Ovary (tissue), 9 donors: ENCODE results near the gene TTC21A. TPM values are rescaled to one million over a fixed set of nuclear protein-coding genes. Genes with fewer than 3 reads are reported as not detected.

ENCODE experiments used
- DNase-seq, 5 donors: peaks; one replicate each; pipeline ENCODE4 v3.0.0-alpha.2; 2019 to 2020
- H3K27ac ChIP-seq, 2 donors: fragments of 200-600 bp; one replicate each; pipeline versions ENCODE4 v1.5.1 to v1.8.0; 2019 to 2022
- H3K27me3 ChIP-seq: fragments of 200-600 bp; one replicate; pipeline ENCODE4 v1.8.0; 2022
- H3K36me3 ChIP-seq: fragments of 200-600 bp; sonication (generic); one replicate; pipeline ENCODE4 v1.5.1; 2019
- H3K4me1 ChIP-seq: one replicate; pipeline ENCODE4 v1.8.1; 2013; ENCODE audit warnings: mild to moderate bottlenecking, moderate library complexity; ENCODE audit not compliant: insufficient read depth
- H3K4me3 ChIP-seq: fragments of 200-600 bp; sonication (generic); one replicate; pipeline ENCODE4 v1.5.1; 2017
- H3K9me3 ChIP-seq, 2 donors: fragments of 200-600 bp in 1 of 2; sonication (generic) in 1 of 2; one replicate each; pipeline versions ENCODE4 v1.5.1 to v1.8.1; 2013 to 2019; ENCODE audit warnings: mild to moderate bottlenecking in 1 of 2, moderate library complexity in 1 of 2
- CTCF ChIP-seq, 3 donors: fragments of 450-650 bp in 2 of 3; fragments of 200-600 bp in 1 of 3; IDR thresholded peaks; one replicate each; pipeline versions ENCODE4 v1.5.1 to v1.8.0; 2016 to 2022; ENCODE audit warnings: antibody characterized with exemption in 3 of 3, mild to moderate bottlenecking in 1 of 3
- EP300 ChIP-seq: sonication (generic); formaldehyde crosslinking; IDR thresholded peaks from one replicate; pipeline ENCODE4 v1.6.1; 2017; ENCODE audit warnings: antibody characterized with exemption
- POLR2A ChIP-seq: fragments of 450-650 bp; IDR thresholded peaks from one replicate; pipeline ENCODE4 v1.6.1; 2017; ENCODE audit warnings: antibody characterized with exemption, mild to moderate bottlenecking, moderate library complexity
- WGBS, 3 donors: extraction: QIAGEN DNeasy Blood & Tissue Kit in 1 of 3; methylation state at CpG; one replicate each; pipeline versions ENCODE4 v1.1.5 to v1.1.7; 2013 to 2017; 5-methylcytosine and 5-hydroxymethylcytosine counted together
- intact Hi-C, 4 donors: fragments of 100-400 bp; cut with DNase I; formaldehyde crosslinking; loops; one replicate each; pipeline versions ENCODE4 v1.11.0 to v1.15.1; 2022 to 2023
- polyA plus RNA-seq, 2 donors: library from polyadenylated mRNA; stranded (reverse); fragments of 200-250 nt in 1 of 2; fragments of 350-450 nt in 1 of 2; fragmentation: Illumina TruSeq in 1 of 2; extraction: RNeasy Lipid Tissue Mini Kit (QIAGEN cat#74804) in 1 of 2; gene quantifications; one replicate each; pipeline ENCODE4 v1.2.3, GENCODE V29; 2013 to 2014
- total RNA-seq, 7 donors: library from RNA; depleted of rRNA in 2 of 7; stranded (reverse); fragments of >200 nt in 2 of 7; fragmentation: NEBNext Ultra II Directional in 3 of 7; extraction: Animal tissue kit (Norgen Biotek cat#: 25700) in 3 of 7; gene quantifications; one replicate each; pipeline versions ENCODE4 v1.1.0 to v1.2.4, GENCODE V29; 2016 to 2023
- donor health status: DM: no; HTN: no; CAD: no; lungs with moderate emphysema.
- donor health status: DM: no; HTN: no; CAD: no.
- donor health status: Bipolar disorder and iron deficiency.
- donor health status: DM: yes; HTN: yes; CAD: no.
- donor health status: DM: no; HTN: no; CAD: no.
- donor health status: DM: yes; HTN: yes; CAD: no.

Gene TTC21A
- total and polyA plus RNA-seq, 9 donors, result 4.2 to 21.4 (median 6.6) TPM

GRCh38 chr3:39143051-39143885 lies 35.8 kb downstream of the TTC21A start:
- no peaks in the 10 kb centered on the region for H3K9me3 ChIP-seq
- 71 to 80% (median 76%) methylated on average over 14 of the region's 14 CpGs for WGBS, 3 donors
- H3K4me1 ChIP-seq, result peaks cover 34% of the 10 kb centered on the region
- H3K27me3 ChIP-seq, result no peaks in the 10 kb centered on the region
- no peaks in the 10 kb centered on the region for H3K36me3 ChIP-seq
- intact Hi-C loops, result no loop called here
- no peak overlapping the region for H3K4me3 ChIP-seq
- H3K27ac ChIP-seq, result no peak overlapping the region
- no peak for DNase-seq
- TF ChIP-seq CTCF (IDR thresholded peaks at IDR 0.05), result no peak
- no peak for TF ChIP-seq POLR2A
- TF ChIP-seq EP300, result no peak

GRCh38 chr3:39144095-39144747 lies 36.7 kb downstream of the TTC21A start:
- Histone ChIP-seq H3K9me3 (no peaks in the 10 kb centered on the region), H3K36me3 (no peaks in the 10 kb centered on the region), H3K4me3 (no peak overlapping the region), H3K27me3 (no peaks in the 10 kb centered on the region), H3K27ac (no peak overlapping the region), H3K4me1 (peaks cover 41% of the 10 kb centered on the region)
- TF ChIP-seq CTCF (IDR thresholded peaks at IDR 0.05) (no peak), EP300 (no peak), POLR2A (no peak)
- WGBS, 3 donors, result 74 to 87% (median 79%) methylated on average over 20 of the region's 20 CpGs
- intact Hi-C loops, result no loop called here
- peak in 1 of 5 donors; percentile 45 for DNase-seq

- Histone ChIP-seq H3K4me3 (no peak overlapping the region), H3K9me3 (no peaks in the 10 kb centered on the region), H3K4me1 (peaks cover 41% of the 10 kb centered on the region), H3K36me3 (no peaks in the 10 kb centered on the region), H3K27ac (no peak overlapping the region), H3K27me3 (no peaks in the 10 kb centered on the region)
- 94 to 96% (median 96%) methylated on average over 23 of the region's 23 CpGs for WGBS, 3 donors
- DNase-seq, result no peak
- TF ChIP-seq POLR2A, result no peak
- no peak for TF ChIP-seq CTCF (IDR thresholded peaks at IDR 0.05)
- no peak for TF ChIP-seq EP300
- intact Hi-C loops, result loop anchor here in 2 of 4 donors (5.0 kb wide), 2 partner anchors 38 to 42 kb away; partner anchors contain the start of genes GORASP1 (in 1 of the 2) and TTC21A (in 1 of the 2)
Observed at GRCh38 chr3:39144748-39145380, 37.4 kb downstream of the TTC21A start.

- Histone ChIP-seq H3K9me3 (no peaks in the 10 kb centered on the region), H3K4me1 (peaks cover 45% of the 10 kb centered on the region), H3K4me3 (no peak overlapping the region), H3K27me3 (no peaks in the 10 kb centered on the region), H3K36me3 (no peaks in the 10 kb centered on the region), H3K27ac (peak overlapping the region in 1 of 2 donors; percentile 14)
- TF ChIP-seq POLR2A (no peak), EP300 (no peak), CTCF (IDR thresholded peaks at IDR 0.05) (no peak)
- peak in 1 of 5 donors; percentile 23 for DNase-seq
- WGBS, 3 donors, result 62 to 65% (median 63%) methylated on average over 11 of the region's 11 CpGs
- intact Hi-C loops, result loop anchor here in 2 of 4 donors (5.0 kb wide), 2 partner anchors 39 to 41 kb away; partner anchors contain the start of genes GORASP1 (in 1 of the 2) and TTC21A (in 1 of the 2)
Observed at GRCh38 chr3:39146083-39146501, 38.6 kb downstream of the TTC21A start.
